Astrocyte of the spinal cord (primary cell): Measurements from ENCODE around the gene CHD9NB.

Experiments
- DNase-seq: peaks from one replicate; pipeline ENCODE4 v3.0.0; 2011; ENCODE audit warnings: low read depth, low spot score
- H3K4me3 ChIP-seq: 2 replicates; pipeline ENCODE4 v1.5.1; 2011; ENCODE audit warnings: low read depth, mild to moderate bottlenecking, low read length, moderate library complexity
- CTCF ChIP-seq: IDR thresholded peaks from 2 replicates; pipeline ENCODE4 v1.5.1; 2012; ENCODE audit warnings: low read depth, mild to moderate bottlenecking, low read length, inconsistent platforms
- in situ Hi-C: cut with HindIII; loops from 2 replicates; pipeline ENCODE4 v1.10.0; 2017; ENCODE audit warnings: low sequenced_read_pairs

Gene CHD9NB

DNA sequence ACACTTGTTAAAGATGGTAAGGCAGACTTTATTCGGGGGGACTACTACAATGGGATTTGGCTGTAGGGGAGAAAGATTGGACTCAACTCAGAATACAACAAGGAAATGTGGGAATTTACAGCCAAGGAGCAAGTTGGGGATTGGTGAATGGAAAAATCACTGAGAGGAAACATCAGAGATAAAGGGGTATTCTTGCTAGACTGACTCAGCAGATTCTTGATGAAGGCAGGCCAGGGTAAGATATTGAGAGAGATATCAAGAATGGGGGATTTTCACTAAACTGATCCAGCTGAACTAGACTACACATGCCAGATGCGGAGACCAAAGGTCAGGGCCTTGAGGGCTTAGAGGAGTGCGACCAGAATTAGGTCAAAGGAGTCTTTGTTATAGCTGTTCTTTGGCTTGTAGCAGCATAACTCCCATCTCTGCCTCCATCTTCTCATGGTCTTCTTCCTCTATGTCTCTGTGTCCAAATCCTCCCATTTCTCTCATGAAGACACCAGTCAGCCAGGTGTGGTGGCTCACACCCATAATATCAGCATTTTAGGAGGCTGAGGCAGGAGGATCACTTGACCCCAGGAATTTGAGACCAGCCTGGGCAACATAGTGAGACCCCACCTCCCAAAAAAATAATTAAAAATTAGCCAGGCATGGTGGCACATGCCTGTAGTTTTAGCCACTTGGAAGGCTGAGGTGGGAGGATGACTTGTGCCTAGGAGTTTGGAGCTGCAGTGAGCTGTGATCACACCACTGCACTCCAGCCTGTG, 17.3 kb downstream of the CHD9NB start:
- no peak for DNase-seq
- in situ Hi-C loops, result no loop called here
- no peak overlapping the region for H3K4me3 ChIP-seq
- TF ChIP-seq CTCF, result no peak

DNA sequence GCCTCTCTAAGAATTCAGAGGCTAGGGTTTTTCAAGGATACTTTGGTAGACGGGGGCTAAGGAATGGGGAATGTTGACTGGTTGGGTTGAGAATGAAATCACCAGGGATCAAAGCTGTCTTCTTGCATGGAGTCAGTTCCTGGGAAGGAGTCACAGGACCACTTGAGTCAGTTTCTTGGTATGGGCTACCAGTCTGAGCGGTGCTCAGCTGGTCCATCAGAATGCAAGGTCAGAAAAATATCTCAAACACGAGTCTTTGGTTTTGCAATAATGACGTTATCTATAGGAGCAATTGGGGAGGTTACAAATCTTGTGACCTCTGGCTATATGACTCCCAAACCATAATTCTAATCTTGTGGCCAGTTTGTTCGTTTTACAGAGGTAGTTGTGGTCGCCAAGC, 18.4 kb downstream of the CHD9NB start:
- no peak for DNase-seq
- no peak overlapping the region for H3K4me3 ChIP-seq
- no peak for TF ChIP-seq CTCF
- in situ Hi-C loops, result no loop called here

DNA sequence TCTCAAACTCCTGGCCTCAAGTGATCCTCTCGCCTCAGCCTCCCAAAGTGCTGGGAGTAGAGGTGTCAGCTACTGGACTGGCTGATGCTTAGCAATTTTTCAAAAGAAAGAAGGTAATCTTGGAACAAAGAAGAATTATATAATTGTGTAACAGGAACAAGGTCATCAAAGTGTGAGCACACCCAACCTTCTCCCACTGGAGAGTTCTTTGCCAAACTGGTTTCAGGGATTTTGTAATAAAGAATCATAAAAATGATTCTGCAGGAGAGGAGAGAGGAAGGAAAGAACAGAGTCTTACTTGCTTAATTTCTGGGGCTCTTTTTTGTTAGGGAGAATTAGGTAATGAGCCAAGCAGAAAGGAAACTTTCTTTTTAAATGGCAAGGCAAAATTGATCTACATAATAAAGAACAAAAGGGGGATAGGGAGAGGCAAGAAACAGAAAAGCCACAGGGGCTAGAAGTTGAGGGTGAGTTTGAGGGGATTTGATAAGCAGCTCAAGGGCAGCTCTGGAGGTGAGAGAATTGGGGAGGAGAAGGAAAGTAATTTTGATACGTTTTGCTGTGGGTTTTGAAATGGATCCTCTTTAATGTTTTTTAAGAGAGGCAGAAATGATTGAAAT, 21.3 kb downstream of the CHD9NB start:
- in situ Hi-C loops, result no loop called here
- no peak for DNase-seq
- TF ChIP-seq CTCF, result no peak
- H3K4me3 ChIP-seq, result no peak overlapping the region

DNA sequence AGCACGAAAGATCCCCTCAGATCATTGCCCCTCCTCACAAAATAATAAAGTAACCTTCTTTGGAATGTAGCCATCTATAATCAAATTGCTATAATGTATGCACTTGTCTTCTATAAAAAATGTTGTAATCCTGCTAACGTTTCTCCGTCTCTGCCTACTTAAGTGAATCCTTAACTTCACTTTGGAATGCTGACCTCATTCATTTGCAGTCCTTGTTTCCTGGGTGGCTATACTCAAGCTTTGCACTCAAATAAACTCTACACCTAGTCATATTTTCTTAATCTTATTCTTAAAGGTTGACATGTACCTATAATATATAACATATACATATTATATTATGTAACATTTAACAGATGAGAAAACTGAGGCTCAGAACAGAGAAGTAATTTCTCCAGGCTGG, 22.7 kb downstream of the CHD9NB start:
- no peak overlapping the region for H3K4me3 ChIP-seq
- DNase-seq, result no peak
- no peak for TF ChIP-seq CTCF
- in situ Hi-C loops, result no loop called here

GRCh38 chr16:53024045-53024444, 28.7 kb downstream of the CHD9NB start:
- no peak for DNase-seq
- in situ Hi-C loops, result no loop called here
- TF ChIP-seq CTCF, result no peak
- no peak overlapping the region for H3K4me3 ChIP-seq

GRCh38 chr16:53022374-53022773, 30.3 kb downstream of the CHD9NB start:
- peak; percentile 61 for TF ChIP-seq CTCF
- DNase-seq, result peak; percentile 50
- H3K4me3 ChIP-seq, result no peak overlapping the region
- in situ Hi-C loops, result no loop called here
